H1 (cell line): ENCODE data around the gene THG1L. TPM values are rescaled to one million over a fixed set of nuclear protein-coding genes. Genes with fewer than 3 reads are reported as not detected.

ENCODE experiments used
- CTCF ChIA-PET: fragments of 300-600 bp; sonication (Branson Sonifier 250); formaldehyde crosslinking; loops from one replicate; lab custom pipeline; 2021; ENCODE audit not compliant: partially characterized antibody; lab: Charles Lee
- POLR2A ChIA-PET: fragments of 300-600 bp; sonication (Branson Sonifier 250); formaldehyde crosslinking; loops from one replicate; lab custom pipeline; 2021; ENCODE audit warnings: inconsistent platforms; ENCODE audit not compliant: partially characterized antibody; lab: Charles Lee
- DNase-seq, 2 experiments: peaks; one replicate each; pipeline versions ENCODE4 v3.0.0 to v3.0.0-alpha.2; 2010 to 2022; ENCODE audit warnings: low spot score in 2 of 2, low read depth in 1 of 2, mixed read lengths in 1 of 2
- FAIRE-seq: peaks from 2 replicates; lab custom pipeline; 2011; peaks lifted over from hg19 to GRCh38; lab: Jason Lieb, UNC
- H2AFZ ChIP-seq: 2 replicates; pipeline ENCODE4 v1.8.1; 2012; ENCODE audit warnings: low read length, inconsistent platforms
- H2AK5ac ChIP-seq: 2 replicates; pipeline ENCODE4 v1.6.1; 2013; ENCODE audit warnings: low read depth, low read length
- H2BK120ac ChIP-seq: replicated peaks from 2 replicates; pipeline ENCODE3; 2013; ENCODE audit warnings: low read depth, low read length, inconsistent platforms
- H2BK12ac ChIP-seq: 2 replicates; pipeline ENCODE4 v1.6.1; 2013; ENCODE audit warnings: low read depth, low read length
- H2BK15ac ChIP-seq: 2 replicates; pipeline ENCODE4 v1.6.1; 2013; ENCODE audit warnings: low read length
- H2BK20ac ChIP-seq: 2 replicates; pipeline ENCODE4 v1.6.1; 2013; ENCODE audit warnings: low read length
- H2BK5ac ChIP-seq: 2 replicates; pipeline ENCODE4 v1.6.1; 2013; ENCODE audit warnings: low read depth, low read length
- H3K14ac ChIP-seq: 2 replicates; pipeline ENCODE4 v1.6.1; 2013; ENCODE audit warnings: inconsistent platforms; ENCODE audit not compliant: insufficient read length
- H3K18ac ChIP-seq: 2 replicates; pipeline ENCODE4 v1.6.1; 2013; ENCODE audit warnings: low read length; ENCODE audit errors: extremely low read depth
- H3K23ac ChIP-seq: 2 replicates; pipeline ENCODE4 v1.6.1; 2013; ENCODE audit warnings: inconsistent platforms; ENCODE audit not compliant: insufficient read length
- H3K23me2 ChIP-seq: 2 replicates; pipeline ENCODE4 v1.6.1; 2013; ENCODE audit warnings: low read depth, low read length
- H3K27ac ChIP-seq: 2 replicates; pipeline ENCODE4 v1.6.1; 2011; ENCODE audit warnings: low read depth, low read length, inconsistent platforms
- H3K27me3 ChIP-seq, 4 experiments: replicated peaks in 1 of 4; 1 replicate in 1 of 4; 2 replicates in 3 of 4; pipeline versions ENCODE4 v1.6.1 to v1.8.1; 2011 to 2013; ENCODE audit warnings: low read length in 3 of 4, mild to moderate bottlenecking in 3 of 4, inconsistent platforms in 2 of 4, mixed read lengths in 2 of 4, moderate library complexity in 1 of 4; ENCODE audit not compliant: control insufficient read depth in 3 of 4, insufficient read depth in 3 of 4; ENCODE audit errors: extremely low read depth in 1 of 4
- H3K36me3 ChIP-seq, 4 experiments: 2 replicates each; pipeline versions ENCODE4 v1.6.1 to v1.8.1; 2011 to 2013; ENCODE audit warnings: mild to moderate bottlenecking in 4 of 4, low read length in 3 of 4, moderate library complexity in 2 of 4, control low read depth in 1 of 4, inconsistent platforms in 1 of 4; ENCODE audit not compliant: insufficient read depth in 4 of 4, control insufficient read depth in 2 of 4
- H3K4ac ChIP-seq: replicated peaks from 2 replicates; pipeline ENCODE3; 2013; ENCODE audit warnings: low read length, low read depth, mixed read lengths, inconsistent platforms; ENCODE audit not compliant: insufficient read length
- H3K4me1 ChIP-seq, 4 experiments: replicated peaks in 1 of 4; 1 replicate in 1 of 4; 2 replicates in 3 of 4; pipeline versions ENCODE4 v1.6.1 to v1.8.1; 2011 to 2013; ENCODE audit warnings: low read length in 3 of 4, inconsistent platforms in 2 of 4, mixed read lengths in 1 of 4; ENCODE audit not compliant: insufficient read depth in 4 of 4, control insufficient read depth in 3 of 4
- H3K4me2 ChIP-seq, 2 experiments: 2 replicates each; pipeline versions ENCODE4 v1.6.1 to v1.8.1; 2011 to 2013; ENCODE audit warnings: low read depth in 2 of 2, low read length in 2 of 2, control low read depth in 1 of 2, inconsistent platforms in 1 of 2, mild to moderate bottlenecking in 1 of 2; ENCODE audit not compliant: insufficient read depth in 1 of 2
- H3K4me3 ChIP-seq, 4 experiments: fragments of 200-600, 300-600 bp in 1 of 4; sonication (generic), shearing (Covaris generic), sonication (Bioruptor Twin) in 1 of 4; 2 replicates each; pipeline versions ENCODE4 v1.5.1 to v1.8.1; 2011 to 2016; ENCODE audit warnings: low read length in 4 of 4, low read depth in 3 of 4, control low read depth in 2 of 4, inconsistent platforms in 2 of 4, mild to moderate bottlenecking in 2 of 4, mixed read lengths in 1 of 4, moderate library complexity in 1 of 4; ENCODE audit not compliant: insufficient read depth in 2 of 4; ENCODE audit errors: extremely low read depth in 1 of 4
- H3K56ac ChIP-seq: replicated peaks from 2 replicates; pipeline ENCODE3; 2013; ENCODE audit warnings: low read depth, mild to moderate bottlenecking, mixed read lengths, low read length, inconsistent platforms; ENCODE audit not compliant: insufficient read length
- H3K79me1 ChIP-seq: 2 replicates; pipeline ENCODE4 v1.6.1; 2013; ENCODE audit warnings: low read depth, low read length, control low read depth
- H3K79me2 ChIP-seq, 2 experiments: 2 replicates each; pipeline versions ENCODE4 v1.6.1 to v1.8.1; 2012 to 2013; ENCODE audit warnings: low read length in 2 of 2, mild to moderate bottlenecking in 2 of 2, inconsistent platforms in 1 of 2; ENCODE audit not compliant: insufficient read depth in 2 of 2, control insufficient read depth in 1 of 2
- H3K9ac ChIP-seq, 4 experiments: replicated peaks in 1 of 4; 1 replicate in 1 of 4; 2 replicates in 3 of 4; pipeline versions ENCODE4 v1.6.1 to v1.8.1; 2011 to 2013; ENCODE audit warnings: low read depth in 3 of 4, low read length in 3 of 4, control low read depth in 2 of 4, mild to moderate bottlenecking in 2 of 4, moderate library complexity in 2 of 4, inconsistent platforms in 1 of 4; ENCODE audit errors: extremely low read depth in 1 of 4
- H3K9me3 ChIP-seq, 2 experiments: 2 replicates each; pipeline versions ENCODE4 v1.6.1 to v1.8.1; 2012 to 2013; ENCODE audit warnings: mild to moderate bottlenecking in 2 of 2, moderate library complexity in 2 of 2, control low read depth in 1 of 2, inconsistent platforms in 1 of 2, low read depth in 1 of 2, low read length in 1 of 2, mixed read lengths in 1 of 2; ENCODE audit not compliant: insufficient read depth in 2 of 2
- H4K20me1 ChIP-seq, 2 experiments: replicated peaks in 1 of 2; 2 replicates each; pipeline versions ENCODE3 to v1.8.1; 2011 to 2013; ENCODE audit warnings: inconsistent platforms in 2 of 2, low read length in 2 of 2, mild to moderate bottlenecking in 1 of 2; ENCODE audit not compliant: insufficient read depth in 2 of 2, control insufficient read depth in 1 of 2
- H4K5ac ChIP-seq: 2 replicates; pipeline ENCODE4 v1.6.1; 2013; ENCODE audit warnings: low read length, low read depth, mixed read lengths, inconsistent platforms; ENCODE audit not compliant: insufficient read length
- H4K8ac ChIP-seq: 2 replicates; pipeline ENCODE4 v1.8.0; 2013; ENCODE audit warnings: mild to moderate bottlenecking, moderate library complexity, low read length, inconsistent platforms; ENCODE audit not compliant: insufficient read depth; ENCODE audit errors: extremely low read depth
- H4K91ac ChIP-seq: replicated peaks from 2 replicates; pipeline ENCODE3; 2013; ENCODE audit warnings: low read length, mixed read lengths, inconsistent platforms; ENCODE audit not compliant: insufficient read length
- CBX5 ChIP-seq: fragments of 300-800, 300-1000 bp; sonication (generic); IDR thresholded peaks from 2 replicates; pipeline ENCODE4 v1.7.1; 2016; ENCODE audit warnings: antibody characterized with exemption, low read length, low read depth
- CHD2 ChIP-seq: IDR thresholded peaks from 2 replicates; pipeline ENCODE4 v1.6.1; 2012; ENCODE audit warnings: low read length, improper control_type of control experiment
- EZH2 ChIP-seq: fragments of 200-600 bp; sonication (generic); IDR thresholded peaks from 2 replicates; pipeline ENCODE4 v1.7.1; 2012; ENCODE audit warnings: low read depth, mild to moderate bottlenecking, moderate library complexity, low read length, inconsistent platforms; ENCODE audit not compliant: severe bottlenecking
- GTF2F1 ChIP-seq: IDR thresholded peaks from 2 replicates; pipeline ENCODE4 v1.6.1; 2012; ENCODE audit warnings: low read depth, low read length, improper control_type of control experiment, borderline replicate concordance
- HDAC6 ChIP-seq: IDR thresholded peaks from one replicate; pipeline ENCODE4 v1.7.1; 2012; ENCODE audit warnings: low read depth, mild to moderate bottlenecking, inconsistent platforms, low read length, moderate library complexity
- JUN ChIP-seq: IDR thresholded peaks from 2 replicates; pipeline ENCODE4 v1.6.1; 2011; ENCODE audit warnings: low read depth, mild to moderate bottlenecking, improper control_type of control experiment, low read length
- KDM4A ChIP-seq: IDR thresholded peaks from one replicate; pipeline ENCODE4 v1.7.1; 2012; ENCODE audit warnings: low read depth, mild to moderate bottlenecking, moderate library complexity, low read length, inconsistent platforms; ENCODE audit not compliant: severe bottlenecking
- NANOG ChIP-seq: IDR thresholded peaks from 2 replicates; pipeline ENCODE4 v1.6.1; 2011; ENCODE audit warnings: low read length, low read depth, mild to moderate bottlenecking, inconsistent platforms; ENCODE audit not compliant: insufficient read depth, poor library complexity, severe bottlenecking
- PHF8 ChIP-seq: fragments of 200-600 bp; sonication (generic); conservative IDR thresholded peaks from 2 replicates; pipeline ENCODE4 v1.7.1; 2012; ENCODE audit warnings: low read depth, mild to moderate bottlenecking, inconsistent platforms, low read length, moderate library complexity
- POLR2A ChIP-seq, 2 experiments: IDR thresholded peaks; 1 replicate in 1 of 2; 2 replicates in 1 of 2; pipeline ENCODE4 v1.6.1; 2011; ENCODE audit warnings: low read depth in 2 of 2, low read length in 2 of 2, mild to moderate bottlenecking in 2 of 2; ENCODE audit errors: control extremely low read depth in 1 of 2
- SRF ChIP-seq: IDR thresholded peaks from 2 replicates; pipeline ENCODE4 v1.6.1; 2011; ENCODE audit warnings: mild to moderate bottlenecking, low read depth, low read length, moderate library complexity
- TAF1 ChIP-seq: IDR thresholded peaks from 2 replicates; pipeline ENCODE4 v1.6.1; 2011; ENCODE audit warnings: mild to moderate bottlenecking, low read depth, low read length
- TAF7 ChIP-seq: optimal IDR thresholded peaks from 2 replicates; pipeline ENCODE3; 2011; ENCODE audit warnings: low read depth, mild to moderate bottlenecking, inconsistent platforms, low read length, moderate library complexity, borderline replicate concordance
- WGBS, 2 experiments: shearing (Covaris generic) in 1 of 2; methylation state at CpG; one replicate each; pipeline versions ENCODE4 v1.1.6 to v1.1.7; 2013 to 2015; ENCODE audit warnings: low lambda C conversion rate in 2 of 2, mixed read lengths in 2 of 2, inconsistent platforms in 1 of 2, low coverage in 1 of 2, missing lambda C conversion rate in 1 of 2; ENCODE audit not compliant: insufficient replicate concordance in 2 of 2, insufficient coverage in 1 of 2, insufficient read length in 1 of 2; ENCODE audit errors: extremely low coverage in 1 of 2, missing lambda C conversion rate in 1 of 2; 5-methylcytosine and 5-hydroxymethylcytosine counted together
- polyA plus RNA-seq, 7 experiments: library from polyadenylated mRNA; depleted of rRNA in 3 of 7; stranded (reverse) in 5 of 7; unstranded in 2 of 7; fragments of >200 nt in 5 of 7; fragments of 200-250 nt in 2 of 7; gene quantifications; 1 replicate in 5 of 7; 2 replicates in 1 of 7; 4 replicates in 1 of 7; pipeline versions ENCODE4 v1.2.1 to v1.2.3, GENCODE V29; 2011 to 2013; ENCODE audit warnings: missing spikeins in 2 of 7, mixed read lengths in 2 of 7
- total RNA-seq: library from RNA; stranded (reverse); fragmentation: NEBNext Ultra II Directional; extraction: Animal tissue kit (Norgen Biotek cat#: 25700); gene quantifications from 2 replicates; pipeline ENCODE4 v1.2.1, GENCODE V29; 2021
- TF ChIP-seq, protein P1 (sequence below): IDR thresholded peaks from 2 replicates; pipeline ENCODE4 v1.6.1; 2011; ENCODE audit warnings: low read length, improper control_type of control experiment

THG1L gene
- total and polyA plus RNA-seq, 2 of the 8 experiments (the other 6 are each of a cell fraction or from before 2014, with no cell fraction given) = 8.1 to 12.4 TPM

DNA sequence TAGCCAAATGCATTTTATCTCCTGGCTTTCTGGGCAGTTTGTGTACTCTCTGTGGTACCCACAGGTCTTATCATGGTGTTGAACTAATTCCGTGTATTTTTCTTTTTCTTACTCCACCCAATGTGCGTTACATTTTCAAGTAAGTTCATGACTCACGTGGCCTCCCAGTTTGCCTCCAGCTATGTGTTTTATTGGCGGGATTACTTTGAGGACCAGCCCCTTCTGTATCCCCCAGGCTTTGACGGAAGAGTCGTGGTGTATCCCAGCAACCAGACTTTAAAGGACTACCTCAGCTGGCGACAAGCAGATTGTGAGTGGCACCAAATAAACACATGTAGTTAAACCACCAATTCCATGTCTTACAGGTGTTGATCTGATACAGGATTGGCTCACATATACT, 3.2 kb downstream of the THG1L start:
- 95% methylated on average over 7 of the region's 7 CpGs; no CpG with 5 or more reads in 1 of the 2 experiments for WGBS, 2 experiments
- no peaks in the 10 kb centered on the region; a peak in 1 of 4 replicates for H3K79me2 ChIP-seq
- H4K20me1 ChIP-seq = no peaks in the 10 kb centered on the region
- no peak overlapping the region for H3K4ac ChIP-seq
- H3K36me3 ChIP-seq = peaks cover 2 to 47% (median 18%) of the 10 kb centered on the region in 4 experiments; a peak in 6 of 8 replicates
- H3K4me3 ChIP-seq = no peak overlapping the region
- no peak overlapping the region for H3K9ac ChIP-seq
- no peak overlapping the region for H2BK5ac ChIP-seq
- no peak overlapping the region for H2BK15ac ChIP-seq
- no peak overlapping the region for H2BK12ac ChIP-seq
- no peak overlapping the region for H3K4me2 ChIP-seq
- H3K79me1 ChIP-seq = no peaks in the 10 kb centered on the region
- H4K91ac ChIP-seq = no peak overlapping the region
- H3K4me1 ChIP-seq = no peaks in the 10 kb centered on the region
- H4K8ac ChIP-seq = no peak overlapping the region
- H3K56ac ChIP-seq = no peak overlapping the region
- H3K14ac ChIP-seq = no peak overlapping the region
- no peak overlapping the region for H4K5ac ChIP-seq
- no peak overlapping the region for H2BK20ac ChIP-seq
- H3K23me2 ChIP-seq = peaks cover 4% of the 10 kb centered on the region; the same call in 1 of the 2 replicates
- H3K23ac ChIP-seq = no peak overlapping the region
- FAIRE-seq = no peak
- POLR2A ChIA-PET = no interaction called here
- CTCF ChIA-PET = interaction anchor here (0.6 to 1.3 kb wide), 3 partner anchors 9 to 137 kb away, joined by 3 to 4 read pairs (median 3); partner anchors contain the start of gene LSM11
- no peak overlapping the region for H3K18ac ChIP-seq
- H2BK120ac ChIP-seq = no peak overlapping the region
- H3K27ac ChIP-seq = no peak overlapping the region
- no peak overlapping the region for H2AK5ac ChIP-seq
- no peaks in the 10 kb centered on the region for H3K27me3 ChIP-seq
- 0 out of 4 replicates have a peak, but pooled peaks cover 0 to 2% of the 10 kb centered on the region in 2 experiments for H3K9me3 ChIP-seq
- DNase-seq = no peak
- H2AFZ ChIP-seq = no peak overlapping the region
- TF ChIP-seq KDM4A = no peak
- no peak for TF ChIP-seq EZH2
- no peak for TF ChIP-seq SRF
- no peak for TF ChIP-seq NANOG
- no peak for TF ChIP-seq JUN
- no peak for TF ChIP-seq TAF1
- no peak for TF ChIP-seq PHF8
- no peak for TF ChIP-seq CBX5
- TF ChIP-seq, protein P1, sequence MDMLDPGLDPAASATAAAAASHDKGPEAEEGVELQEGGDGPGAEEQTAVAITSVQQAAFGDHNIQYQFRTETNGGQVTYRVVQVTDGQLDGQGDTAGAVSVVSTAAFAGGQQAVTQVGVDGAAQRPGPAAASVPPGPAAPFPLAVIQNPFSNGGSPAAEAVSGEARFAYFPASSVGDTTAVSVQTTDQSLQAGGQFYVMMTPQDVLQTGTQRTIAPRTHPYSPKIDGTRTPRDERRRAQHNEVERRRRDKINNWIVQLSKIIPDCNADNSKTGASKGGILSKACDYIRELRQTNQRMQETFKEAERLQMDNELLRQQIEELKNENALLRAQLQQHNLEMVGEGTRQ = no peak
- no peak for TF ChIP-seq HDAC6
- TF ChIP-seq TAF7 = no peak
- TF ChIP-seq POLR2A (IDR thresholded peaks at IDR 0.05; ENCODE audit: control extremely low read depth in 1 of 2, low read depth in 2 of 2, low read length in 2 of 2) = no peak
- TF ChIP-seq CHD2 = no peak
- TF ChIP-seq GTF2F1 = no peak
